HepG2 (cell line): ENCODE data around the gene TCFL5. TPM values are rescaled to one million over a fixed set of nuclear protein-coding genes. Genes with fewer than 3 reads are reported as not detected.

Source experiments
- ATF7-NPFF ChIP-seq: sonication (generic); formaldehyde crosslinking; IDR thresholded peaks from 2 replicates; pipeline ENCODE4 v1.8.1; 2023; ENCODE audit warnings: mild to moderate bottlenecking, low read depth, missing genetic modification reagents, moderate library complexity
- FOXC1 ChIP-seq: sonication (generic); formaldehyde crosslinking; IDR thresholded peaks from 2 replicates; pipeline ENCODE4 v1.8.0; 2022; ENCODE audit warnings: mild to moderate bottlenecking, missing genetic modification reagents, borderline replicate concordance
- FOXO1 ChIP-seq: sonication (generic); formaldehyde crosslinking; IDR thresholded peaks from 2 replicates; pipeline ENCODE4 v1.4.0; 2020; ENCODE audit warnings: missing genetic modification reagents
- FOXP1 ChIP-seq, 2 experiments: fragments of 450-650 bp in 1 of 2; IDR thresholded peaks; 2 replicates each; pipeline ENCODE4 v1.6.1; 2017 to 2018; ENCODE audit warnings: antibody characterized with exemption in 1 of 2
- GMEB1 ChIP-seq: sonication (generic); formaldehyde crosslinking; IDR thresholded peaks from 2 replicates; pipeline ENCODE4 v1.5.1; 2020; ENCODE audit warnings: missing genetic modification reagents, mild to moderate bottlenecking, borderline replicate concordance
- HNF4G ChIP-seq, 2 experiments: sonication (generic) in 1 of 2; formaldehyde crosslinking in 1 of 2; IDR thresholded peaks; 2 replicates each; pipeline versions ENCODE4 v1.4.0 to v1.6.1; 2011 to 2020; ENCODE audit warnings: borderline replicate concordance in 2 of 2, low read depth in 2 of 2, mild to moderate bottlenecking in 2 of 2, low read length in 1 of 2, missing genetic modification reagents in 1 of 2, moderate library complexity in 1 of 2
- HOXA7 ChIP-seq: sonication (generic); formaldehyde crosslinking; IDR thresholded peaks from 2 replicates; pipeline ENCODE4 v1.8.1; 2022; ENCODE audit warnings: mild to moderate bottlenecking, missing genetic modification reagents, moderate library complexity
- MEIS2 ChIP-seq: sonication (generic); formaldehyde crosslinking; IDR thresholded peaks from 2 replicates; pipeline ENCODE4 v1.9.0; 2021; ENCODE audit warnings: mild to moderate bottlenecking, missing genetic modification reagents
- NR2F6 ChIP-seq, 2 experiments: IDR thresholded peaks; 2 replicates each; pipeline ENCODE4 v1.6.1; 2016; ENCODE audit warnings: antibody characterized with exemption in 1 of 2, mild to moderate bottlenecking in 1 of 2
- RBFOX2 ChIP-seq: fragments of 200-400 bp; formaldehyde crosslinking; IDR thresholded peaks from 2 replicates; pipeline ENCODE4 v1.6.1; 2017; ENCODE audit warnings: low read depth, mild to moderate bottlenecking, low read length
- RFXAP ChIP-seq: sonication (generic); formaldehyde crosslinking; IDR thresholded peaks from 2 replicates; pipeline ENCODE4 v1.4.0; 2020; ENCODE audit warnings: missing genetic modification reagents, borderline replicate concordance
- SIX4 ChIP-seq: sonication (generic); formaldehyde crosslinking; IDR thresholded peaks from 2 replicates; pipeline ENCODE4 v1.4.0; 2020; ENCODE audit warnings: missing genetic modification reagents
- TGIF2 ChIP-seq: IDR thresholded peaks from 2 replicates; pipeline ENCODE4 v1.6.1; 2016; ENCODE audit warnings: control low read depth, missing compliant biosample characterization
- ZBTB20 ChIP-seq: sonication (generic); formaldehyde crosslinking; IDR thresholded peaks from 2 replicates; pipeline ENCODE4 v1.8.1; 2023; ENCODE audit warnings: missing genetic modification reagents, low read depth, mild to moderate bottlenecking, borderline replicate concordance
- ZGPAT ChIP-seq: IDR thresholded peaks from 2 replicates; pipeline ENCODE4 v1.6.1; 2016; ENCODE audit warnings: mild to moderate bottlenecking
- ZNF260 ChIP-seq: sonication (generic); formaldehyde crosslinking; IDR thresholded peaks from 2 replicates; pipeline ENCODE4 v1.4.0; 2020; ENCODE audit warnings: missing genetic modification reagents, low read depth, mild to moderate bottlenecking, borderline replicate concordance
- ZNF354B ChIP-seq: sonication (generic); formaldehyde crosslinking; IDR thresholded peaks from 2 replicates; pipeline ENCODE4 v1.8.0; 2022; ENCODE audit warnings: mild to moderate bottlenecking, missing genetic modification reagents
- ZNF547 ChIP-seq: sonication (generic); formaldehyde crosslinking; IDR thresholded peaks from 2 replicates; pipeline ENCODE4 v1.5.1; 2020; ENCODE audit warnings: mild to moderate bottlenecking, missing genetic modification reagents
- ZNF7 ChIP-seq: IDR thresholded peaks from 2 replicates; pipeline ENCODE4 v1.6.1; 2016; ENCODE audit warnings: missing biosample characterization, missing genetic modification reagents
- polyA plus RNA-seq, 8 experiments: library from polyadenylated mRNA; depleted of rRNA in 3 of 8; stranded (reverse) in 7 of 8; unstranded in 1 of 8; fragments of >200 nt; fragmentation: Illumina TruSeq in 4 of 8; extraction: Trizol in 4 of 8; gene quantifications; 2 replicates each; pipeline versions ENCODE4 v1.2.1 to v1.2.3, GENCODE V29; 2011 to 2016; ENCODE audit warnings: low read depth in 4 of 8, missing spikeins in 1 of 8, mixed read lengths in 1 of 8; ENCODE audit not compliant: insufficient read depth in 1 of 8
- total RNA-seq, 5 experiments: library from RNA; depleted of rRNA; stranded (reverse); fragments of >200 nt; fragmentation: Illumina TruSeq; extraction: Trizol; gene quantifications; 2 replicates each; pipeline ENCODE4 v1.2.3, GENCODE V29; 2016; ENCODE audit warnings: low read depth in 1 of 5

Gene TCFL5
- total and polyA plus RNA-seq, 2 of the 13 experiments (the other 11 are each of a cell fraction or from before 2014, with no cell fraction given) = 14.8 to 20.0 TPM

DNA sequence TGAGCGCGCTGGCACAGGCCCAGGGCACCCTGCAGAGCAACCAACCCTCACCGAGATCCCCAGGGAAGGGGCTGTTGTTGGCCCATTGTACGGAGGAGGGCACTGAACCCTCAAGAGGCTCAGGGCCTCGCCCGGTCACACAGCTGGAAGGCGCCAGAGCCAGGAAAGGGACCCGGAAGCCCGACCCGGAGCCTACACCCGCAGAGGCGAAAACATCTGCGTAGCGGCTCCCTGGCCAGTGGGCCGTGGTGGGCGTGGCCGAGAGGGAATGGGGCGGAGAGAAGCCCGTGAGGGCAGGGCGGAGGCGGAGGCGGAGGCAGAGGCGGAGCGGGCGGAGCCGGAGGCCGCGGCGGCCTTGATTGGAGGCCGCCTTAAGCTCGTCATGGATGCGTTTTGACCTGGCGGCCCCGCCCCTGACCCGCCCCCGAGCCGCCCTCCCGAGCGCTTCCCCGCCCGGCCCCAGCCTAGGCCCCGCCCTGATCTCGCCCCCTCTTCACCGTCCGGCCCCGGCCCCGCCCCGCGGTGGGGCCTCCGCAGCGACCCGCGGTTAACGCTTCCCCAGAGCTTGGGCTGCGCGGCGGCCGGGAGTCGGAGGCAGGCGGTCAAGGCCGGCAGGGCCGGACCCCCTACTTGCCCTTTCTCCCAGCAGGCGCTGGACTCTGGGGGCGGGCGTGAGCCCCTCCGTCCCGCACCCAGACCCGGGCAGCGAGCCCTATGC, 67.5 kb downstream of the TCFL5 start (continued):
- no peak; the same call in 1 of the 2 replicates for TF ChIP-seq RFXAP (CRISPR knock-in tag)
- 0 out of 2 replicates have a peak, but pooled peaks have one; percentile 26 for TF ChIP-seq ZNF260
- peak; percentile 79; the same call in 1 of the 2 replicates for TF ChIP-seq FOXC1 (CRISPR knock-in tag)
- no peak for TF ChIP-seq MEIS2
- no peak for TF ChIP-seq SIX4 (CRISPR knock-in tag)
- TF ChIP-seq ZNF547 (CRISPR knock-in tag) = peak; percentile 73; the same call in 1 of the 2 replicates
- TF ChIP-seq FOXP1 (IDR thresholded peaks at IDR 0.05) = no peak
- TF ChIP-seq FOXP1 (CRISPR knock-in tag; IDR thresholded peaks at IDR 0.05) = 0 out of 2 replicates have a peak, but pooled peaks have one; percentile 4
- peak; percentile 43; the same call in 1 of the 2 replicates for TF ChIP-seq GMEB1
- TF ChIP-seq NR2F6 (IDR thresholded peaks at IDR 0.05) = no peak; the same call in 1 of the 2 replicates
- peak; percentile 65 for TF ChIP-seq NR2F6 (CRISPR knock-in tag; IDR thresholded peaks at IDR 0.05)
- TF ChIP-seq RBFOX2 = peak; percentile 91
- TF ChIP-seq ZNF354B (CRISPR knock-in tag) = peak; percentile 82; the same call in 1 of the 2 replicates
- no peak for TF ChIP-seq HNF4G (IDR thresholded peaks at IDR 0.05; ENCODE audit: borderline replicate concordance, low read depth, low read length)
- peak; percentile 63; the same call in 1 of the 2 replicates for TF ChIP-seq HNF4G (CRISPR knock-in tag; IDR thresholded peaks at IDR 0.05; ENCODE audit: borderline replicate concordance, low read depth)
- no peak for TF ChIP-seq ZNF7
- TF ChIP-seq TGIF2 (CRISPR knock-in tag) = no peak
- TF ChIP-seq ZBTB20 (CRISPR knock-in tag) = 0 out of 2 replicates have a peak, but pooled peaks have one; percentile 3
- TF ChIP-seq HOXA7 (CRISPR knock-in tag) = no peak
- TF ChIP-seq FOXO1 = peak; percentile 8; the same call in 1 of the 2 replicates
- peak; percentile 63; the same call in 1 of the 2 replicates for TF ChIP-seq ZGPAT (CRISPR knock-in tag)
- no peak; the same call in 1 of the 2 replicates for TF ChIP-seq ATF7-NPFF (CRISPR knock-in tag)
